Mesenchymal stem cell (in vitro differentiated cells and primary cell): ENCODE results near the gene CAPN13.

Source experiments
- DNase-seq: peaks from one replicate; pipeline ENCODE4 v3.0.0-alpha.2; 2013
- H2AFZ ChIP-seq: one replicate; pipeline ENCODE4 v1.6.1; 2013; ENCODE audit warnings: low read depth, mild to moderate bottlenecking, control low read depth, inconsistent platforms, low read length, moderate library complexity
- H2AK5ac ChIP-seq: 2 replicates; pipeline ENCODE4 v1.6.1; 2013; ENCODE audit warnings: low read length, moderate library complexity, mild to moderate bottlenecking, inconsistent platforms; ENCODE audit not compliant: severe bottlenecking
- H2BK120ac ChIP-seq: one replicate; pipeline ENCODE4 v1.6.1; 2013; ENCODE audit warnings: low read depth, mild to moderate bottlenecking, inconsistent platforms, low read length, moderate library complexity
- H2BK12ac ChIP-seq, 2 experiments: one replicate each; pipeline ENCODE4 v1.6.1; 2013; ENCODE audit warnings: inconsistent platforms in 2 of 2, low read length in 2 of 2, mild to moderate bottlenecking in 2 of 2, moderate library complexity in 2 of 2, control low read depth in 1 of 2
- H2BK15ac ChIP-seq: one replicate; pipeline ENCODE4 v1.6.1; 2013; ENCODE audit warnings: mild to moderate bottlenecking, low read depth, inconsistent platforms; ENCODE audit not compliant: poor library complexity, severe bottlenecking
- H2BK5ac ChIP-seq: 2 replicates; pipeline ENCODE4 v1.6.1; 2013; ENCODE audit warnings: low read depth, mild to moderate bottlenecking, low read length, control low read depth, inconsistent platforms; ENCODE audit not compliant: poor library complexity, severe bottlenecking
- H3K14ac ChIP-seq, 2 experiments: one replicate each; pipeline ENCODE4 v1.6.1; 2013; ENCODE audit warnings: inconsistent platforms in 2 of 2, low read length in 2 of 2, control low read depth in 1 of 2, mild to moderate bottlenecking in 1 of 2, moderate library complexity in 1 of 2
- H3K18ac ChIP-seq, 2 experiments: one replicate each; pipeline ENCODE4 v1.6.1; 2013; ENCODE audit warnings: inconsistent platforms in 2 of 2, low read length in 2 of 2, control low read depth in 1 of 2, low read depth in 1 of 2, mild to moderate bottlenecking in 1 of 2
- H3K23ac ChIP-seq, 2 experiments: one replicate each; pipeline ENCODE4 v1.6.1; 2013; ENCODE audit warnings: inconsistent platforms in 2 of 2, low read length in 2 of 2, mild to moderate bottlenecking in 2 of 2, moderate library complexity in 2 of 2, control low read depth in 1 of 2
- H3K27ac ChIP-seq: 2 replicates; pipeline ENCODE4 v1.5.1; 2013; ENCODE audit warnings: mild to moderate bottlenecking, moderate library complexity, low read length, control low read depth, inconsistent platforms; ENCODE audit not compliant: poor library complexity, severe bottlenecking
- H3K27me3 ChIP-seq, 2 experiments: 2 replicates each; pipeline versions ENCODE4 v1.6.1 to v1.7.0; 2013; ENCODE audit warnings: low read length in 2 of 2, mild to moderate bottlenecking in 2 of 2, moderate library complexity in 2 of 2, control low read depth in 1 of 2, inconsistent platforms in 1 of 2; ENCODE audit not compliant: control insufficient read depth in 1 of 2, insufficient read depth in 1 of 2
- H3K36me3 ChIP-seq, 2 experiments: 2 replicates each; pipeline versions ENCODE4 v1.6.1 to v1.7.0; 2013; ENCODE audit warnings: low read length in 2 of 2, control low read depth in 1 of 2, inconsistent platforms in 1 of 2, low read depth in 1 of 2, mild to moderate bottlenecking in 1 of 2; ENCODE audit not compliant: insufficient read depth in 2 of 2, control insufficient read depth in 1 of 2
- H3K4ac ChIP-seq, 2 experiments: one replicate each; pipeline ENCODE4 v1.6.1; 2013; ENCODE audit warnings: inconsistent platforms in 2 of 2, low read length in 2 of 2, mild to moderate bottlenecking in 2 of 2, moderate library complexity in 2 of 2, control low read depth in 1 of 2, low read depth in 1 of 2
- H3K4me1 ChIP-seq: 2 replicates; pipeline ENCODE4 v1.6.1; 2013; ENCODE audit warnings: low read depth, low read length, control low read depth; ENCODE audit not compliant: control insufficient read depth, insufficient read depth
- H3K4me2 ChIP-seq: 2 replicates; pipeline ENCODE4 v1.6.1; 2013; ENCODE audit warnings: low read length, mild to moderate bottlenecking, inconsistent platforms; ENCODE audit not compliant: poor library complexity, severe bottlenecking
- H3K4me3 ChIP-seq, 2 experiments: 2 replicates each; pipeline versions ENCODE4 v1.5.1 to v1.7.0; 2013; ENCODE audit warnings: low read length in 2 of 2, mild to moderate bottlenecking in 2 of 2, control low read depth in 1 of 2, low read depth in 1 of 2; ENCODE audit not compliant: insufficient read depth in 1 of 2
- H3K79me1 ChIP-seq: replicated peaks from 2 replicates; pipeline ENCODE4 v1.6.1; 2013; ENCODE audit warnings: mild to moderate bottlenecking, control low read depth, low read length, inconsistent platforms; ENCODE audit not compliant: poor library complexity, severe bottlenecking
- H3K9ac ChIP-seq: 2 replicates; pipeline ENCODE4 v1.7.0; 2013; ENCODE audit warnings: mild to moderate bottlenecking, low read length, moderate library complexity
- H3K9me3 ChIP-seq: 2 replicates; pipeline ENCODE4 v1.7.0; 2013; ENCODE audit warnings: mild to moderate bottlenecking, low read length; ENCODE audit not compliant: control insufficient read depth
- H4K8ac ChIP-seq: one replicate; pipeline ENCODE4 v1.6.1; 2013; ENCODE audit warnings: inconsistent platforms, mild to moderate bottlenecking, low read length, moderate library complexity
- H4K91ac ChIP-seq: one replicate; pipeline ENCODE4 v1.6.1; 2013; ENCODE audit warnings: mild to moderate bottlenecking, low read length, inconsistent platforms
- WGBS: methylation state at CpG from one replicate; pipeline ENCODE4 v1.1.7; 2013; ENCODE audit warnings: mixed read lengths; 5-methylcytosine and 5-hydroxymethylcytosine counted together

CAPN13 gene

GRCh38 chr2:30768036-30768686 lies 39.1 kb downstream of the CAPN13 start:
- Histone ChIP-seq H3K27ac (no peak overlapping the region), H3K23ac (no peak overlapping the region), H2AFZ (no peak overlapping the region), H2BK120ac (no peak overlapping the region), H3K4me3 (no peak overlapping the region), H3K9ac (no peak overlapping the region), H4K91ac (no peak overlapping the region), H2AK5ac (no peak overlapping the region), H3K9me3 (no peaks in the 10 kb centered on the region), H3K18ac (no peak overlapping the region), H3K4ac (no peak overlapping the region), H3K14ac (no peak overlapping the region), H3K4me2 (no peak overlapping the region), H3K36me3 (no peaks in the 10 kb centered on the region), H2BK5ac (no peak overlapping the region), H3K4me1 (no peaks in the 10 kb centered on the region), H4K8ac (no peak overlapping the region), H3K79me1 (no peaks in the 10 kb centered on the region), H2BK12ac (no peak overlapping the region), H2BK15ac (no peak overlapping the region), H3K27me3 (peaks cover 0 to 81% of the 10 kb centered on the region in 2 experiments)
- WGBS = 80% methylated on average over 8 of the region's 8 CpGs
- no peak for DNase-seq

DNA sequence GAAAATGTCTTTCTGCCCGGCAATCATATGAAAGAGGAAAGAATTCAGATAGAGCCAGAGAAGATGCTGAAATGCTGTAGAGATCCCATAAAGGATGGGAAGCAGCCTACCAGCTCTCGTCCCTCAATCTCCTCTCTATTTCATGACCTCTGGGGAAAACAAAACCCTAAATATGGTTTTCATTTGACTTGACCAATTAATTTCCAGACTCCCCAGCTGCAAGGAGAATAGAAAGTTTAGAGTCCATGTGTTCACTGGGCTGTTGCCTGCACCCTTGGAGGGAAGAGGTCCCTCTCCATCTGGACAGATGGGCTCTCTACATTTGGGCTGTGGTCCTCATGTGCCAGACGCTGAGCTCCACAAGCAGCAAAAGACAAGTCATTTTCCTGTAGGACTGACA lies 40.6 kb downstream of the CAPN13 start:
- no peak overlapping the region for H3K14ac ChIP-seq
- H2AK5ac ChIP-seq = no peak overlapping the region
- no peak overlapping the region for H2BK15ac ChIP-seq
- H3K4ac ChIP-seq = no peak overlapping the region
- no peaks in the 10 kb centered on the region for H3K36me3 ChIP-seq
- H2BK12ac ChIP-seq = no peak overlapping the region
- H3K4me3 ChIP-seq = no peak overlapping the region
- no peak overlapping the region for H3K4me2 ChIP-seq
- no peak overlapping the region for H4K8ac ChIP-seq
- no peak overlapping the region for H3K18ac ChIP-seq
- no peak overlapping the region for H2BK5ac ChIP-seq
- H3K23ac ChIP-seq = no peak overlapping the region
- H3K27ac ChIP-seq = no peak overlapping the region
- H4K91ac ChIP-seq = no peak overlapping the region
- no peaks in the 10 kb centered on the region for H3K4me1 ChIP-seq
- H3K27me3 ChIP-seq = peaks cover 0 to 68% of the 10 kb centered on the region in 2 experiments
- no peak overlapping the region for H2AFZ ChIP-seq
- no peak overlapping the region for H3K9ac ChIP-seq
- no peaks in the 10 kb centered on the region for H3K79me1 ChIP-seq
- no peak for DNase-seq
- 95% methylated on average over 3 of the region's 3 CpGs for WGBS
- no peaks in the 10 kb centered on the region for H3K9me3 ChIP-seq
- no peak overlapping the region for H2BK120ac ChIP-seq

GRCh38 chr2:30765876-30766470 lies 41.3 kb downstream of the CAPN13 start:
- no peak overlapping the region for H3K4ac ChIP-seq
- H3K4me2 ChIP-seq = no peak overlapping the region
- no peak overlapping the region for H4K91ac ChIP-seq
- no peak overlapping the region for H3K18ac ChIP-seq
- H4K8ac ChIP-seq = no peak overlapping the region
- no peak overlapping the region for H3K4me3 ChIP-seq
- no peaks in the 10 kb centered on the region for H3K36me3 ChIP-seq
- no peak overlapping the region for H2BK15ac ChIP-seq
- H2BK12ac ChIP-seq = no peak overlapping the region
- no peaks in the 10 kb centered on the region for H3K4me1 ChIP-seq
- no peaks in the 10 kb centered on the region for H3K9me3 ChIP-seq
- H3K27ac ChIP-seq = no peak overlapping the region
- no peak overlapping the region for H2BK5ac ChIP-seq
- no peak for DNase-seq
- no peak overlapping the region for H3K14ac ChIP-seq
- H3K79me1 ChIP-seq = no peaks in the 10 kb centered on the region
- no peak overlapping the region for H2AK5ac ChIP-seq
- no peak overlapping the region for H2AFZ ChIP-seq
- no peak overlapping the region for H3K9ac ChIP-seq
- H2BK120ac ChIP-seq = no peak overlapping the region
- 83% methylated on average over 12 of the region's 12 CpGs for WGBS
- H3K27me3 ChIP-seq = peaks cover 0 to 61% of the 10 kb centered on the region in 2 experiments
- H3K23ac ChIP-seq = no peak overlapping the region

DNA sequence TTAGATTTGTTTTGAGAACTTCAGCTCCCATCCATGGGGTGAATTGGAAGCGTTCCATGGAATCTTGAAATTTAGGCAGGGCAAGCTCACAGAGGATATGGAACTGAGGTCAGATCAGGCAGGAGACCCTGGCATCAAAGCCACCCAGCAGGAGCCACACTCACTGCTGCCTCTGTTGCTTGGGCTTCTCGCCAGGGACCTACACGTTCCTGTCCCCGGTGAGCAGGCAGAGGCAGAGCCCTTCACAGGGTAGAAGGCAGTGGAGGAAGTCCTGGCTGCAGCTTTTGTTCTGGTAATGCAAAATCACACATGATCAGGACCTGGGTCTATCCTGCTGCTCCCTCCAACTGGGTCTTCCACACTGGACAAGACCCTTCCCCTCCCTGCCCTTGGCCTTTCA lies 42.1 kb downstream of the CAPN13 start:
- 91% methylated on average over 4 of the region's 4 CpGs for WGBS

More for the DNA sequence above, 42.1 kb downstream of the CAPN13 start:
- Histone ChIP-seq H3K4me3 (no peak overlapping the region), H4K8ac (no peak overlapping the region), H3K4me1 (no peaks in the 10 kb centered on the region), H3K36me3 (no peaks in the 10 kb centered on the region), H3K4me2 (no peak overlapping the region), H2BK15ac (no peak overlapping the region), H2AFZ (no peak overlapping the region), H3K27me3 (peaks cover 0 to 53% of the 10 kb centered on the region in 2 experiments), H2BK120ac (no peak overlapping the region), H2AK5ac (no peak overlapping the region), H2BK12ac (no peak overlapping the region), H3K79me1 (no peaks in the 10 kb centered on the region), H3K23ac (no peak overlapping the region), H2BK5ac (no peak overlapping the region), H3K18ac (no peak overlapping the region), H3K4ac (no peak overlapping the region), H3K9me3 (no peaks in the 10 kb centered on the region), H4K91ac (no peak overlapping the region), H3K27ac (no peak overlapping the region), H3K14ac (no peak overlapping the region), H3K9ac (no peak overlapping the region)
- no peak for DNase-seq
